Stimulated activated CD8-positive, alpha-beta memory T cell treated with anti-CD3 and anti-CD28 coated beads, Interleukin-2, amount 100 ng/mL, for 48 hours (primary cell): Measurements from ENCODE around the gene CYCS.
"Not testable (repeated sequence)": the region's sequence is repeated elsewhere in the genome, so short reads cannot be mapped to it uniquely, and the experiment has no call there.

ENCODE experiments used
- DNase-seq, 2 donors: peaks; one replicate each; pipeline ENCODE4 v3.0.0-alpha.2; 2020; ENCODE audit warnings: low read depth in 2 of 2

Gene CYCS

GRCh38 chr7:25118048-25118753 lies 6.9 kb downstream of the CYCS start:
- DNase-seq: no peak

GRCh38 chr7:25117226-25118047 lies 7.6 kb downstream of the CYCS start:
- DNase-seq: no peak

GRCh38 chr7:25116621-25117020 lies 8.4 kb downstream of the CYCS start:
- no peak for DNase-seq

- not testable (repeated sequence) for DNase-seq
These were observed 14.5 kb downstream of the CYCS start for GRCh38 chr7:25110514-25110913.

- no peak for DNase-seq
These were observed 15.8 kb downstream of the CYCS start for GRCh38 chr7:25109276-25109675.

- no peak for DNase-seq
These were observed 19.1 kb downstream of the CYCS start for GRCh38 chr7:25105911-25106310.

GRCh38 chr7:25103773-25104172 lies 21.3 kb downstream of the CYCS start:
- DNase-seq: no peak

- no peak for DNase-seq
These were observed 23.2 kb downstream of the CYCS start for GRCh38 chr7:25101817-25102216.

- peak; percentile 10 to 37 for DNase-seq
These were observed 26.7 kb downstream of the CYCS start for GRCh38 chr7:25098096-25099046.

GRCh38 chr7:25095516-25096345 lies 29.3 kb downstream of the CYCS start:
- no peak for DNase-seq

- peak; percentile 75 to 79 for DNase-seq
These were observed 31.7 kb downstream of the CYCS start for GRCh38 chr7:25093268-25093826.

- no peak for DNase-seq
These were observed 33.3 kb downstream of the CYCS start for GRCh38 chr7:25091779-25092178.

- no peak for DNase-seq
These were observed 33.9 kb downstream of the CYCS start for GRCh38 chr7:25091176-25091575.

GRCh38 chr7:25090374-25090773 lies 34.7 kb downstream of the CYCS start:
- DNase-seq: no peak

- DNase-seq: no peak
These were observed 37.2 kb downstream of the CYCS start for GRCh38 chr7:25087855-25088254.

- DNase-seq: no peak
These were observed 40.2 kb downstream of the CYCS start for GRCh38 chr7:25084821-25085220.

- DNase-seq: no peak
These were observed 41.9 kb downstream of the CYCS start for GRCh38 chr7:25083201-25083600.

GRCh38 chr7:25082041-25082440 lies 43.0 kb downstream of the CYCS start:
- DNase-seq: not testable (repeated sequence)

GRCh38 chr7:25077096-25077495 lies 48.0 kb downstream of the CYCS start:
- DNase-seq: no peak

GRCh38 chr7:25075459-25075858 lies 49.6 kb downstream of the CYCS start:
- DNase-seq: no peak

GRCh38 chr7:25073451-25073850 lies 51.6 kb downstream of the CYCS start:
- DNase-seq: no peak
